ENCODE results near the gene MAGEA6.
"Not testable (repeated sequence)": the region's sequence is repeated elsewhere in the genome, so short reads cannot be mapped to it uniquely, and the experiment has no call there.

Gene MAGEA6
- 0 to 0.80 (median 0) reads per million in 18 experiments for total RNA-seq

GRCh38 chrX:152769549-152770289, at the start of gene MAGEA6:
Gene MAGEA6, minus strand, starts transcription at chrX:152769689. Its CDS starts 2,039 bp downstream, at chrX:152767650.
- not testable (repeated sequence) for DNase-seq

- no peak for DNase-seq
Measured at GRCh38 chrX:152819266-152819665, 49.8 kb upstream of the MAGEA6 start.

GRCh38 chrX:152818356-152818755, 48.9 kb upstream of the MAGEA6 start:
- no peak for DNase-seq

- DNase-seq, result no peak
Measured at GRCh38 chrX:152817078-152817764, 47.7 kb upstream of the MAGEA6 start.

GRCh38 chrX:152814048-152814447, 44.6 kb upstream of the MAGEA6 start:
- no peak for DNase-seq

GRCh38 chrX:152813206-152813605, 43.7 kb upstream of the MAGEA6 start:
- no peak for DNase-seq

GRCh38 chrX:152810403-152810802, 40.9 kb upstream of the MAGEA6 start:
- DNase-seq, result no peak

GRCh38 chrX:152806035-152806434, 36.5 kb upstream of the MAGEA6 start:
- no peak for DNase-seq

GRCh38 chrX:152798945-152799344, 29.5 kb upstream of the MAGEA6 start:
- DNase-seq, result no peak

GRCh38 chrX:152787062-152787461, 17.6 kb upstream of the MAGEA6 start:
- DNase-seq, result not testable (repeated sequence)

- not testable (repeated sequence) for DNase-seq
Measured at GRCh38 chrX:152766562-152766961, 2.9 kb downstream of the MAGEA6 start.

- DNase-seq, result not testable (repeated sequence)
Measured at GRCh38 chrX:152761582-152761981, 7.9 kb downstream of the MAGEA6 start.

GRCh38 chrX:152759544-152759943, 9.9 kb downstream of the MAGEA6 start:
- not testable (repeated sequence) for DNase-seq

- DNase-seq, result not testable (repeated sequence)
Measured at GRCh38 chrX:152758918-152759317, 10.6 kb downstream of the MAGEA6 start, which contains the start of gene CSAG3. Gene CSAG3, plus strand, starts transcription at chrX:152759218.

- not testable (repeated sequence) for DNase-seq
Measured at GRCh38 chrX:152754871-152755270, 14.6 kb downstream of the MAGEA6 start.

- not testable (repeated sequence) for DNase-seq
Measured at GRCh38 chrX:152753686-152754650, 15.5 kb downstream of the MAGEA6 start, which contains the start of gene MAGEA2. Gene MAGEA2, minus strand, starts transcription at chrX:152753842. Its CDS starts 2,479 bp downstream, at chrX:152751363.

GRCh38 chrX:152738560-152738959, 30.9 kb downstream of the MAGEA6 start:
- no peak for DNase-seq

GRCh38 chrX:152736528-152736927, 33.0 kb downstream of the MAGEA6 start:
- DNase-seq, result not testable (repeated sequence)

GRCh38 chrX:152735860-152736511, 33.5 kb downstream of the MAGEA6 start:
- no peak for DNase-seq

- DNase-seq, result no peak
Measured at GRCh38 chrX:152735101-152735500, 34.4 kb downstream of the MAGEA6 start.

GRCh38 chrX:152734143-152734858, 35.2 kb downstream of the MAGEA6 start:
- not testable (repeated sequence) for DNase-seq
